GM06990 (cell line): Measurements from ENCODE around the gene C1orf167.
"Not testable (repeated sequence)": the region's sequence is repeated elsewhere in the genome, so short reads cannot be mapped to it uniquely, and the experiment has no call there.

Experiments
- DNase-seq: peaks from one replicate; pipeline ENCODE4 v3.0.0-alpha.2; 2011; ENCODE audit not compliant: insufficient read length; ENCODE audit errors: extremely low read depth
- H3K27me3 ChIP-seq: replicated peaks from 2 replicates; pipeline ENCODE4 v1.6.0; 2011; ENCODE audit warnings: low read length; ENCODE audit not compliant: control insufficient read depth, insufficient read depth
- H3K36me3 ChIP-seq: 2 replicates; pipeline ENCODE4 v1.5.1; 2011; ENCODE audit warnings: low read length; ENCODE audit not compliant: control insufficient read depth, insufficient read depth
- H3K4me3 ChIP-seq: replicated peaks from 2 replicates; pipeline ENCODE4 v1.5.1; 2011; ENCODE audit warnings: low read depth, mild to moderate bottlenecking, control low read depth, low read length
- TF ChIP-seq, protein P1 (sequence below): IDR thresholded peaks from 2 replicates; pipeline ENCODE4 v1.5.1; 2011; ENCODE audit warnings: low read length, control low read depth, mild to moderate bottlenecking, inconsistent platforms; ENCODE audit not compliant: insufficient read depth, poor library complexity, severe bottlenecking

The C1orf167 gene

DNA sequence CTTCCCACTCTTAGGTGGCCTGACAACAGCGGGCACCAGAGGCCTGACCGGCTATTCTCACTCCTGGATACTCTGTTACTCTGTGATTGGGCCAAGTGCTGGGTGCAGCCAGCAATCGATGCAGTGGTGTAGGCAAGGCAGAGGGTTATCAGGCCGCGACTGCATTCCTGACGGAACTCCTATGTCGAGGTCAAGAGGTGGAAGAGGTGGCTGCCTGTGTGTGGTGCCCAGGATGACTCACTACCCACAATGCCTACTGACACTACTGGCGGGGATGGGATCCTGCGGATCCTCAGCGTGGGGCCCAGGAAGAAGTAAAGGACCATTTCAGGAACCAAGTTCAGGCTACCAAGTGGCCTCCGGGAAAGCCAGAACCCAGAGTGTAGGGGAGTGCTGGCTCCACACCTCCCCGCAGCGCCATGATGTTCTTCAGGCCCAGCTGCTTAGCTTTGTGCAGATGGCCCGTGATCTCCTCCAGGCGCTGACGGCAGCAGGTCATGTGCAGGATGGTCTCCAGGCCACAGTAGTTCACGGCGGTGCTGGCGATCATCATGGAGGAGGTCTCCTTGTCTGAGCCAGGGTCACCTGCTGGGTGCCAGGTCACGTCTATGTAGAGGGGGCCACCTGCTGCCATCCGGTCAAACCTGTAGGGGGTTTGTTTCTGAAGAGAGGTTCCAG, 38.9 kb downstream of the C1orf167 start:
- Histone ChIP-seq H3K4me3 (no peak overlapping the region), H3K36me3 (peaks cover 18% of the 10 kb centered on the region), H3K27me3 (no peaks in the 10 kb centered on the region)
- no peak for DNase-seq
- TF ChIP-seq, protein P1, sequence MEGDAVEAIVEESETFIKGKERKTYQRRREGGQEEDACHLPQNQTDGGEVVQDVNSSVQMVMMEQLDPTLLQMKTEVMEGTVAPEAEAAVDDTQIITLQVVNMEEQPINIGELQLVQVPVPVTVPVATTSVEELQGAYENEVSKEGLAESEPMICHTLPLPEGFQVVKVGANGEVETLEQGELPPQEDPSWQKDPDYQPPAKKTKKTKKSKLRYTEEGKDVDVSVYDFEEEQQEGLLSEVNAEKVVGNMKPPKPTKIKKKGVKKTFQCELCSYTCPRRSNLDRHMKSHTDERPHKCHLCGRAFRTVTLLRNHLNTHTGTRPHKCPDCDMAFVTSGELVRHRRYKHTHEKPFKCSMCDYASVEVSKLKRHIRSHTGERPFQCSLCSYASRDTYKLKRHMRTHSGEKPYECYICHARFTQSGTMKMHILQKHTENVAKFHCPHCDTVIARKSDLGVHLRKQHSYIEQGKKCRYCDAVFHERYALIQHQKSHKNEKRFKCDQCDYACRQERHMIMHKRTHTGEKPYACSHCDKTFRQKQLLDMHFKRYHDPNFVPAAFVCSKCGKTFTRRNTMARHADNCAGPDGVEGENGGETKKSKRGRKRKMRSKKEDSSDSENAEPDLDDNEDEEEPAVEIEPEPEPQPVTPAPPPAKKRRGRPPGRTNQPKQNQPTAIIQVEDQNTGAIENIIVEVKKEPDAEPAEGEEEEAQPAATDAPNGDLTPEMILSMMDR, result no peak

DNA sequence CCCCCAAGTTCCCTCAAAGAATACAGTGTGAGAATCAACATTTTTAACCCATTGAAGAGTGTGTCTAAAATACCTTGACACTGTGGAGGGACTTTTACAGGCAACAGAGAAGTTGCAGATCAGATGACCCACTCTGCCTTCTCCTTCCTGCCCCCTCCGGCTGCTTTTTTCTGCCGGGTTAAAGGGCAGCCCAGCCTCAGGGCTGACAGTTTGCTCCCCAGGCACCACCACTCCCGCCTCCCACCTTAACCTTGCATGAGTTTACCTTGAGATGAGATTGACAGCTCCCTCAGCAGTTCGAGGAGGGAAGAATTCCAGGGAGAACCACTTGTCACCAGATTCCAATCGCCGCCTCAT, 40.6 kb downstream of the C1orf167 start:
- Histone ChIP-seq H3K27me3 (no peaks in the 10 kb centered on the region), H3K4me3 (no peak overlapping the region), H3K36me3 (peaks cover 13% of the 10 kb centered on the region)
- TF ChIP-seq, protein P1, result no peak
- no peak for DNase-seq

DNA sequence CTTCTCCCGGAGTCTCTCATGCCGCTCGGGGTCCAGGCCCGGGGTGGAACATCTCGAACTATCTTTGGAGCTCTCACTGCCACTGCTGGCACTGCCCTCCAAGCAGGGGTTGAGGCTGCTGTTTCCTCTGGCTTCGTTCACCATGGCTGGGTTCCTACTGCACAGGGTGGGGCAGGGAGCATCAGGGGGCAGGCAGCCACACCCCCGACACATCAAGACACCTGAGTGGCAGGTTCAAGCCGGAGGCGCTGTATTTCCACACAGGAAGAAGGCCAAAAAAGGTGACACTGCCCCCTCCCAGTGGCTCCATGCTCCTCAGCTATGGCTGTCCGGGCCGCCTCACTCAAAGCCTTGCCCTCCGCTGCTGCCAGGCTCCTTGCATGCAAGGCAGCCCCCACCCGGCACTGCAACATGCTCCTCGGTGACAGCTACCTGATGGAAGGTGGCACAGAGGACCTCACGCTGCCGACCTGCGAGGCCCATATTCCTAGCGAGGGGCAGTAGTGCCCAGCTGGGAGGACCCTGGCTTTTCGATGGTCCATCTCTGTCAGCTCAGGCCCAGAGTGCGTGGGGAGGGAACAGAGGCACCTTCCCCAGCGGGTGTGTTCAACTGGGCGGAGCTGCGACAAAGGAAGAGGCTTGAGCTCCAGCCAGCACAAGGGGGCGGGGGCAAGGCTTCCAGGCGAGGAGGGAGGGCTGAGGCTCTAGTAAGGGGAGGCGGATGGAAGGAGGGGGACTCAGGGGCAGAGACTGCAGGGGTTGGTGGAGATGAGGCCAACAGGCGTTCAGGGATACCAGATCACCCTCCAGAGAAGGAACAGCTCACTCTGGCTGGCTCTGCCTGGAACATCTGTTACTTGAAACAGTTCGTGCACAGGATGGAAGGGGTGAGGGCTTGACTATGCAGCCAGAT, 41.2 kb downstream of the C1orf167 start:
- DNase-seq, result peak; percentile 72
- Histone ChIP-seq H3K4me3 (peak overlapping the region; percentile 49), H3K27me3 (no peaks in the 10 kb centered on the region), H3K36me3 (peaks cover 13% of the 10 kb centered on the region)
- TF ChIP-seq, protein P1, result no peak

DNA sequence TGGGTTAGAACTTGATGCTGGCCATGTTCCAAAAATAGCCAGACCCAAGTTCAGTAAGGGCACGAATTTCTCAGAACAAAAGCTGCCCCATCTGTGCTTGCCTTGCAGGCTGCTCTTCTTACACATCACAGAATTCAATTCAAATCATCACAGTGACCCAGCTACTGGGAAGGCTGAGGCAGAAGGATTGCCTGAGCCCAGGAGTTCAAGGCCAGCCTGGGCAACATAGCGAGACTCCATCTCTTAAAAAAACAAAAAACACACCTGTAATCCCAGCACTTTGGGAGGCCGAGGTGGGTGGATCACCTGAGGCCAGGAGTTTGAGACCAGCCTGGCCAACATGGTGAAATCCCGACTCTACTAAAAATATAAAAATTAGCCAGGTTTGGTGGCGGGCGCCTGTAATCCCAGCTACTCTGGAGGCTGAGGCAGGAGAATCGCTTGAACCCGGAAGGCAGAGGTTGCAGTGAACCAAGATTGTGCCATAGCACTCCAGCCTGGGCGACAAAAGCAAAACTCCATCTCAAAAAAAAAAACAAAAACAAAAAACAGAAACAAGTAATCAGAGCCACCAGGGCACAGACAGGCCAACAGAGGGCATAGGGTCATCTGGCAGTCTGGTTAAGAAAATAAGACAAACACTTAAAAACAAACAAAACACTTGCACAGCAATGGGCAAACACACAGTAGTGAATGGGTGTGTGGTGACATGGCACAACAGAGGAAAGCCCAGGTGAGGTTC, 42.1 kb downstream of the C1orf167 start:
- not testable (repeated sequence) for H3K27me3 ChIP-seq, DNase-seq
- Histone ChIP-seq H3K36me3 (peaks cover 13% of the 10 kb centered on the region), H3K4me3 (peak overlapping the region; percentile 92)

DNA sequence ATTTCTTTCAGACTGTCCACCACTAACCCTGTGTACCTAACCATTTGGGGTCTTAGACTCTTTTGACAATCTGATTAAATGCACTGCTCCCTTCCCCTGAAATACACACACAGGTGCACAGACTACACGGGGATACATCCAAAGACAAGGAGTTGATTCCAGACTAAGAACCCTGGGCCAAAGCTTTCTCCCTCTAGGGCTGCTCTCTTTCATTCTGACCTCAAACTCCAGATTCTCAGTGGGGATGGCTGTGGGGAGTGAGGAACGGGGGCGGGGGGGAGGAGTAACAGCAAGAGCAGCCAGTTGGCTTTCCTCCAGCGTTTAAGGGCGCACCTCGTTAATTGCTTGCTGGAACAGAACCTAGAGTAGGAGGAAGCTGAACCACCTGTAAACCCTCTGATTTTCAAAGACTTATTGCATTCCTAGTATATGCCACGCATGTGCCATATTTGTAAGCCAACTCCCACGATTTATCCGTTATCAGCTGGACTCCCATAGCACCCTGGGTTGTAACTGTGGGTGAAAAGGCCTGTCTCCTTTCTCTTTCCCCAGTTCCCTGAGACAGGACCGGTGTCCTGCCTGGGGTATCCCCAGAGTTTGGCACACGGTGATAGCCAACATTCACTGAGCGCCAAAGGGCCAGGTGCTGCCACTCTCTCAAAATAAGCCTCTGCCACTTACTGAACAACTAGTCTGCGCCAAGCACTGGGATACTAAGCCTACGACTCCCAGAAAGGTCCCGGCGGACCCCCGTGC, 42.9 kb downstream of the C1orf167 start:
- Histone ChIP-seq H3K27me3 (no peaks in the 10 kb centered on the region), H3K4me3 (peak overlapping the region; percentile 92), H3K36me3 (peaks cover 12% of the 10 kb centered on the region)
- DNase-seq, result no peak
- TF ChIP-seq, protein P1, result no peak
